GM18519 (cell line): ENCODE measurements around the gene PTK7.
"Not testable (repeated sequence)": the region's sequence is repeated elsewhere in the genome, so short reads cannot be mapped to it uniquely, and the experiment has no call there.

Experiments
- ATAC-seq: cut with Tn5 transposase; IDR thresholded peaks from one replicate; pipeline ENCODE4 v1.9.1; 2021; ENCODE audit warnings: mild to moderate bottlenecking, moderate library complexity; ENCODE audit not compliant: unreplicated experiment, low FRiP score

Gene PTK7

GRCh38 chr6:43053545-43054205 lies 22.4 kb upstream of the PTK7 start, which contains the start of gene CUL7:
Gene CUL7 (minus strand): TSS chr6:43053851. CDS start chr6:43052788, 1,063 bp downstream.
- ATAC-seq: peak; percentile 72

GRCh38 chr6:43054206-43054943 lies 21.7 kb upstream of the PTK7 start:
- no peak for ATAC-seq

GRCh38 chr6:43055966-43056365 lies 20.1 kb upstream of the PTK7 start:
- ATAC-seq: no peak

- ATAC-seq: no peak
Observed at GRCh38 chr6:43058531-43058930, 17.6 kb upstream of the PTK7 start.

GRCh38 chr6:43059168-43060033 lies 16.7 kb upstream of the PTK7 start, which contains the start of the genes KLC4 and MRPL2:
Gene KLC4 (plus strand): TSS chr6:43059631. CDS start chr6:43061336, 1,705 bp downstream.
Gene MRPL2 (minus strand): TSS chr6:43059434. CDS start chr6:43059381, 53 bp downstream.
- ATAC-seq: peak; percentile 76

GRCh38 chr6:43060034-43060754 lies 15.9 kb upstream of the PTK7 start:
- no peak for ATAC-seq

- ATAC-seq: no peak
Observed at GRCh38 chr6:43060755-43061633, 15.1 kb upstream of the PTK7 start.

- ATAC-seq: no peak
Observed at GRCh38 chr6:43061861-43062260, 14.3 kb upstream of the PTK7 start.

- ATAC-seq: no peak
Observed at GRCh38 chr6:43062818-43063217, 13.3 kb upstream of the PTK7 start.

GRCh38 chr6:43070028-43070632 lies 6.0 kb upstream of the PTK7 start:
- ATAC-seq: no peak

- ATAC-seq: no peak
Observed at GRCh38 chr6:43074847-43075669, 1.1 kb upstream of the PTK7 start.

- ATAC-seq: no peak
Observed at GRCh38 chr6:43076464-43077332, 584 bp downstream of the PTK7 start.

GRCh38 chr6:43077333-43077809 lies 1.3 kb downstream of the PTK7 start:
- ATAC-seq: no peak

- no peak for ATAC-seq
Observed at GRCh38 chr6:43077981-43078511, 1.9 kb downstream of the PTK7 start.

GRCh38 chr6:43078691-43079090 lies 2.6 kb downstream of the PTK7 start:
- ATAC-seq: no peak

- no peak for ATAC-seq
Observed at GRCh38 chr6:43081043-43081442, 4.9 kb downstream of the PTK7 start.

- not testable (repeated sequence) for ATAC-seq
Observed at GRCh38 chr6:43081922-43082321, 5.8 kb downstream of the PTK7 start.
